COLO829 (cell line): ENCODE results near the gene PCDHB10.
"Not testable (repeated sequence)": the region's sequence is repeated elsewhere in the genome, so short reads cannot be mapped to it uniquely, and the experiment has no call there.

Experiments
- DNase-seq: peaks from one replicate; pipeline ENCODE4 v3.0.0; 2012; ENCODE audit warnings: low spot score

Gene PCDHB10

DNA sequence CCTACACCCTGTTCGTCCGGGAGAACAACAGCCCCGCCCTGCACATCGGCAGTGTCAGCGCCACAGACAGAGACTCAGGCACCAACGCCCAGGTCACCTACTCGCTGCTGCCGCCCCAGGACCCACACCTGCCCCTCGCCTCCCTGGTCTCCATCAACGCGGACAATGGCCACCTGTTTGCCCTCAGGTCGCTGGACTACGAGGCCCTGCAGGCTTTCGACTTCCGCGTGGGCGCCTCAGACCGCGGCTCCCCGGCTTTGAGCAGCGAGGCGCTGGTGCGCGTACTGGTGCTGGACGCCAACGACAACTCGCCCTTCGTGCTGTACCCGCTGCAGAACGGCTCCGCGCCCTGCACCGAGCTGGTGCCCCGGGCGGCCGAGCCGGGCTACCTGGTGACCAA lies 3.5 kb upstream of the PCDHB10 start:
- DNase-seq: not testable (repeated sequence)

GRCh38 chr5:141189131-141189530 lies 3.0 kb upstream of the PCDHB10 start:
- not testable (repeated sequence) for DNase-seq

GRCh38 chr5:141194332-141194731 lies 2.2 kb downstream of the PCDHB10 start:
- not testable (repeated sequence) for DNase-seq

DNA sequence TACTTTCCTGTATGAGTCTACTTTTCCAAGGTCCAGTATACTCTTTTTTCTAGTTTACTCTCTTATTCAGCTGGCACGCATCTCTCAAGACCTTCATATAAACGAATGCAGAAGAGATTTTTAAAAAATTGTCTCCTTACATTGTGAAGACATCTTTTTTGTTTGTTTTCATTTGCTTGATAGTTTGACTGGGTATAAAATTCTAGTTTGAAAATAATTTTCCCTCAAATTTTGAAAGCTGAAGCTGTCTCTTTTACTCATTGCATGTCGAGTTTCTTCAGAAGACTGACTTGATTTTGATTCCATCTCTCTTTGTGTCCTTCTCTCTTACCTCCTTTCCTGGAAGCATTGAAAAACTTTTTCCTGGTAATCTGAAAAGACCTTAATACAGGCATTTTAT lies 4.2 kb downstream of the PCDHB10 start:
- DNase-seq: no peak

DNA sequence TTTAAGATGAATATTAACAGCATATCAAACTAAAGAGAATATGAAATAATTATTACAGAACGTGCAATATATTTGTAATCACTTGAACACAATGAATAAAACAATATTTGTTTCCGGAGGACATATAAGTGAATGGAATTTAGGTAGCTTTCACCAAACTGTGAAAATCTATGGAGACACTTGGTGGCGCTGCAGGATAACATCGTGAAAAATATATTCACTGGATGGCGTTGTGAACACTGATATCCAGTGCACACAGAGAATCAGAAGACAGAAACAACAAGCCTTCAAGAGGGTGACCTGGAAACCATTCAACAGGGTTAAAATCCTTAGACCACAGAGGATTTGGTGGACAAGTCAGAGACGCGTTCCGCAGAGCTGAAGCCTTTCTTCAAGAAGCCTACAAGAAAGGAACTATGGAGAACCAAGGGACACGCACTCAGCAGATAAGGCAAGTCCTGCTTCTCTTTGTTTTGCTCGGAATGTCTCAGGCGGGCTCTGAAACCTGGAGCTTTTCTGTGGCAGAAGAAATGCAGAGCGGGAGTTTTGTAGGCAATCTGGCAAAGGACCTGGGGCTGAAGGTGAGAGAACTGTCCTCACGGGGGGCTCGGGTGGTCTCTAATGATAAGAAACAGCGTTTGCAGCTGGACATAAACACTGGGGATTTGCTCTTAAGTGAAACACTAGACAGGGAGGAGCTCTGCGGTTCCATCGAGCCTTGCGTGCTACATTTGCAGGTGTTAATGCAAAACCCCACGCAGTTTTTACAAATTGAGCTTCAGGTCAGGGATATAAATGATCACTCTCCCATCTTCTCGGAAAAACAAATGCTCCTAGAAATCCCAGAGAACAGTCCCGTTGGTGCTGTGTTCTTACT lies 7.4 kb downstream of the PCDHB10 start, which contains the start of gene PCDHB11:
PCDHB11 (plus strand) TSS at position 269 of the 877 bp plus-strand sequence; CDS start at position 417, 148 bp downstream.
- peak; percentile 43 for DNase-seq

DNA sequence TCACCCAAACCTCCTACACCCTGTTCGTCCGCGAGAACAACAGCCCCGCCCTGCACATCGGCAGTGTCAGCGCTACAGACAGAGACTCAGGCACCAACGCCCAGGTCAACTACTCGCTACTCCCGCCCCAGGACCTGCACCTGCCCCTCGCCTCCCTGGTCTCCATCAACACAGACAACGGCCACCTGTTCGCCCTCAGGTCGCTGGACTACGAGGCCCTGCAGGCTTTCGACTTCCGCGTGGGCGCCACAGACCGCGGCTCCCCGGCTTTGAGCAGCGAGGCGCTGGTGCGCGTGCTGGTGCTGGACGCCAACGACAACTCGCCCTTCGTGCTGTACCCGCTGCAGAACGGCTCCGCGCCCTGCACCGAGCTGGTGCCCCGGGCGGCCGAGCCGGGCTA lies 9.0 kb downstream of the PCDHB10 start:
- not testable (repeated sequence) for DNase-seq

- not testable (repeated sequence) for DNase-seq
These were observed 9.5 kb downstream of the PCDHB10 start for GRCh38 chr5:141201646-141202045.

DNA sequence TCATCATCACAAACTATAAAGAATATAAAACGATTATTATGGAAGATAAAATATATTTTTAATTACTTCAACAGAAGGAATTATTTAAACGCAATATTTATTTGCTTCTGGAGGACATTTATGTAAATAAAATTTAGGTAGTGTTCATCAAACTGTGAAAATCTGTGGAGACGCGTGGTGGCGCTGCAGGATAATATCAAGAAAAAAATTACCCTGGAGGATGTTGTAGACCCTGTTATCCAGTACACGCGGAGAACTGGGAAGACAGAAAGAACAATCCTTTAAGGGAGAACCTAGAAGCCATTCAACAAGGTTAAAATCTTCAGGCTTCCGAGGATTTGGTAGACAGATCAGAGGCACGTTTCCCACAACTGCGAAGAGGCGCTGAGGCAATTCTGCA lies 16.3 kb downstream of the PCDHB10 start, which contains the start of gene PCDHB12:
PCDHB12 (plus strand) TSS at position 242 of the 400 bp plus-strand sequence. CDS start 189 bp downstream, outside the sequence.
- peak; percentile 31 for DNase-seq

DNA sequence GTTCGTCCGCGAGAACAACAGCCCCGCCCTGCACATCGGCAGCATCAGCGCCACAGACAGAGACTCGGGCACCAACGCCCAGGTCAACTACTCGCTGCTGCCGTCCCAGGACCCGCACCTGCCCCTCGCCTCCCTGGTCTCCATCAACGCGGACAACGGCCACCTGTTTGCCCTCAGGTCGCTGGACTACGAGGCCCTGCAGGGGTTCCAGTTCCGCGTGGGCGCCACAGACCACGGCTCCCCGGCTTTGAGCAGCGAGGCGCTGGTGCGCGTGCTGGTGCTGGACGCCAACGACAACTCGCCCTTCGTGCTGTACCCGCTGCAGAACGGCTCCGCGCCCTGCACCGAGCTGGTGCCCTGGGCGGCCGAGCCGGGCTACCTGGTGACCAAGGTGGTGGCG lies 18.1 kb downstream of the PCDHB10 start:
- not testable (repeated sequence) for DNase-seq

- DNase-seq: not testable (repeated sequence)
These were observed 18.7 kb downstream of the PCDHB10 start for GRCh38 chr5:141210849-141211248.

DNA sequence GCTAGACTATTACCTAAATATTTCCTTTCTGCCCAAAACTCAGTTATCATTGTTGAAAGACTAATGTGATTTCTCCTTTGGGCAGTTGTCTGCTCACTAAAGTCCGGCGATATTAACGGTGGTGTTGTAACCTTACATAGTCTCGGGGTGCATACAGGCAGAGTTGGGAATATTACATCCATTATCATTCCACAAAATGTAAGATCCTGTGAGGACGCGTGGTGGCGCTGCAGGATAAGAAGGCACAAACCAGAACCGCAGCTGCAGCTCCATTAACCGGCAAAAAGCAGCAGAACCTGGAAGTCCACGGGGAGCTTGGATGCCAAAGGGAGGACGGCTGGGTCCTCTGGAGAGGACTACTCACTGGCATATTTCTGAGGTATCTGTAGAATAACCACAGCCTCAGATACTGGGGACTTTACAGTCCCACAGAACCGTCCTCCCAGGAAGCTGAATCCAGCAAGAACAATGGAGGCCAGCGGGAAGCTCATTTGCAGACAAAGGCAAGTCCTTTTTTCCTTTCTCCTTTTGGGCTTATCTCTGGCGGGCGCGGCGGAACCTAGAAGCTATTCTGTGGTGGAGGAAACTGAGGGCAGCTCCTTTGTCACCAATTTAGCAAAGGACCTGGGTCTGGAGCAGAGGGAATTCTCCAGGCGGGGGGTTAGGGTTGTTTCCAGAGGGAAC lies 21.6 kb downstream of the PCDHB10 start, which contains the start of gene PCDHB13:
PCDHB13 (plus strand) TSS at position 264 of the 684 bp plus-strand sequence; CDS start at position 469, 205 bp downstream.
- not testable (repeated sequence) for DNase-seq

DNA sequence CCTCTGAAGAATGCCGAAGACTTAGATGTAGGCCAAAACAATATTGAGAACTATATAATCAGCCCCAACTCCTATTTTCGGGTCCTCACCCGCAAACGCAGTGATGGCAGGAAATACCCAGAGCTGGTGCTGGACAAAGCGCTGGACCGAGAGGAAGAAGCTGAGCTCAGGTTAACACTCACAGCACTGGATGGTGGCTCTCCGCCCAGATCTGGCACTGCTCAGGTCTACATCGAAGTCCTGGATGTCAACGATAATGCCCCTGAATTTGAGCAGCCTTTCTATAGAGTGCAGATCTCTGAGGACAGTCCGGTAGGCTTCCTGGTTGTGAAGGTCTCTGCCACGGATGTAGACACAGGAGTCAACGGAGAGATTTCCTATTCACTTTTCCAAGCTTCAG lies 22.4 kb downstream of the PCDHB10 start:
- DNase-seq: not testable (repeated sequence)

- DNase-seq: not testable (repeated sequence)
These were observed 23.4 kb downstream of the PCDHB10 start for GRCh38 chr5:141215504-141215903.

DNA sequence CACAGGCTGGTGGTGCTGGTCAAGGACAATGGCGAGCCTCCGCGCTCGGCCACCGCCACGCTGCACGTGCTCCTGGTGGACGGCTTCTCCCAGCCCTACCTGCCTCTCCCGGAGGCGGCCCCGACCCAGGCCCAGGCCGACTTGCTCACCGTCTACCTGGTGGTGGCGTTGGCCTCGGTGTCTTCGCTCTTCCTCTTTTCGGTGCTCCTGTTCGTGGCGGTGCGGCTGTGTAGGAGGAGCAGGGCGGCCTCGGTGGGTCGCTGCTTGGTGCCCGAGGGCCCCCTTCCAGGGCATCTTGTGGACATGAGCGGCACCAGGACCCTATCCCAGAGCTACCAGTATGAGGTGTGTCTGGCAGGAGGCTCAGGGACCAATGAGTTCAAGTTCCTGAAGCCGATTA lies 23.9 kb downstream of the PCDHB10 start:
- DNase-seq: not testable (repeated sequence)

- peak; percentile 23 for DNase-seq
These were observed 31.1 kb downstream of the PCDHB10 start, which contains the start of gene PCDHB14 for GRCh38 chr5:141223112-141223783. TSS of gene PCDHB14 (plus strand) at chr5:141223343. CDS start at chr5:141223506, 163 bp downstream.

- not testable (repeated sequence) for DNase-seq
These were observed 32.7 kb downstream of the PCDHB10 start for GRCh38 chr5:141224844-141225243.

DNA sequence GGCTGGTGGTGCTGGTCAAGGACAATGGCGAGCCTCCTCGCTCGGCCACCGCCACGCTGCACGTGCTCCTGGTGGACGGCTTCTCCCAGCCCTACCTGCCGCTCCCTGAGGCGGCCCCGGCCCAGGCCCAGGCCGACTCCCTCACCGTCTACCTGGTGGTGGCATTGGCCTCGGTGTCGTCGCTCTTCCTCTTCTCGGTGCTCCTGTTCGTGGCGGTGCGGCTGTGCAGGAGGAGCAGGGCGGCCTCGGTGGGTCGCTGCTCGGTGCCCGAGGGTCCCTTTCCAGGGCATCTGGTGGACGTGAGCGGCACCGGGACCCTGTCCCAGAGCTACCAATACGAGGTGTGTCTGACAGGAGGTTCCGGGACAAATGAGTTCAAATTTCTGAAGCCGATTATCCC lies 33.3 kb downstream of the PCDHB10 start:
- not testable (repeated sequence) for DNase-seq

DNA sequence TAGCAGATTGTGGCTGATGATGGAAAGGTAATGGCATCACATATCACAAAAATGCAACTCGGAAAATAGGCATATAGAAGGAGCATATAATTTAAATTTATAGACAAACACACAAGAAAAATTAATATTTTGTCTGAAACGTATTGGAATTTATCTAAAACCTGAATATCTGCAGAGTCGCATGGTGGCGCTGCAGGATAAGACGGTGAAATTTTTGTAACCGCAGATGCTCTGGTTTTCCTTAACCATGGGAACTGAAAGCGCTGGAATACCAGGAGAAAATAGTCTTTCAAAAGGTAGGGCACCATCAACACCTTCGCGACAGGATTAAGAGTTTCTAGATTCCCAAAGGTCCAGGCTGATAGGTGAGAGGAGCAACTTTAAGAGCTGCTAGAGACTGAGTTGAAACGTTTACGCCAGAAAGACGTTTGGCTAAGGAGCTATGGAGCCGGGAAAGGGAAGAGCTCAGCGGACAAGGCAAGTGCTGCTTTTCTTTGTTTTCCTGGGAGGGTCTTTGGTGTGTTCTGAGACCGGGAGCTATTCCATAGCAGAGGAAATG lies 42.0 kb downstream of the PCDHB10 start:
- DNase-seq: peak; percentile 15

GRCh38 chr5:141235922-141236321 lies 43.8 kb downstream of the PCDHB10 start:
- DNase-seq: not testable (repeated sequence)

- DNase-seq: no peak
These were observed 44.6 kb downstream of the PCDHB10 start for GRCh38 chr5:141236516-141237313.

DNA sequence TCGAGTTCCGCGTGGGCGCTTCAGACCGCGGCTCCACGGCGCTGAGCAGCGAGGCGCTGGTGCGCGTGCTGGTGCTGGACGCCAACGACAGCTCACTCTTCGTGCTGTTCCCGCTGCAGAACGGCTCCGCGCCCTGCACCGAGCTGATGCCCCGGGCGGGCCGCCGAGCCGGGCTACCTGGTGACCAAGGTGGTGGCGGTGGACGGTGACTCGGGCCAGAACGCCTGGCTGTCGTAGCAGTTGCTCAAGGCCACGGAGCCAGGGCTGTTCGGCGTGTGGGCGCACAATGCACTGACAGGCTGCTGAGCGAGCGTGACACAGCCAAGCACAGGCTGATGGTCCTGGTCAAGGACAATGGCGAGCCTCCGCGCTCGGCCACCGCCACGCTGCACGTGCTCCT lies 49.3 kb downstream of the PCDHB10 start:
- DNase-seq: no peak
